Suppressor macrophage (primary cell): ENCODE data around the gene RNPEPL1.

ENCODE experiments used
- DNase-seq, 4 experiments: peaks; one replicate each; pipeline ENCODE4 v3.0.0-alpha.2; 2020 to 2022

Gene RNPEPL1

GRCh38 chr2:240566203-240567136 is 1.8 kb upstream of the RNPEPL1 start:
- DNase-seq = peak; percentile 96 to 98 (median 97)

GRCh38 chr2:240567137-240567871 is 980 bp upstream of the RNPEPL1 start:
- DNase-seq = peak in 3 of 4 experiments; percentile 41 to 43 (median 43)

- DNase-seq = peak; percentile 57 to 89 (median 74)
Measured at GRCh38 chr2:240568678-240569522, 616 bp downstream of the RNPEPL1 start.

- DNase-seq = no peak
Measured at GRCh38 chr2:240569523-240569997, 1.3 kb downstream of the RNPEPL1 start.

GRCh38 chr2:240569998-240570530 is 1.8 kb downstream of the RNPEPL1 start:
- DNase-seq = no peak

GRCh38 chr2:240570531-240571313 is 2.4 kb downstream of the RNPEPL1 start:
- no peak for DNase-seq

GRCh38 chr2:240571314-240571973 is 3.2 kb downstream of the RNPEPL1 start:
- DNase-seq = no peak

- no peak for DNase-seq
Measured at GRCh38 chr2:240572141-240573031, 4.1 kb downstream of the RNPEPL1 start.

- DNase-seq = no peak
Measured at GRCh38 chr2:240573071-240573515, 4.8 kb downstream of the RNPEPL1 start.

GRCh38 chr2:240573516-240574385 is 5.5 kb downstream of the RNPEPL1 start:
- no peak for DNase-seq

- DNase-seq = no peak
Measured at GRCh38 chr2:240574386-240575100, 6.3 kb downstream of the RNPEPL1 start.

- no peak for DNase-seq
Measured at GRCh38 chr2:240575101-240575965, 7.0 kb downstream of the RNPEPL1 start.

GRCh38 chr2:240576036-240576435 is 7.8 kb downstream of the RNPEPL1 start:
- no peak for DNase-seq

- no peak for DNase-seq
Measured at GRCh38 chr2:240576436-240577205, 8.3 kb downstream of the RNPEPL1 start.

- DNase-seq = no peak
Measured at GRCh38 chr2:240577281-240578109, 9.2 kb downstream of the RNPEPL1 start.
